Endothelial cell of umbilical vein (primary cell): ENCODE data around the gene FBXO3. TPM values are rescaled to one million over a fixed set of nuclear protein-coding genes. Genes with fewer than 3 reads are reported as not detected.

Experiments used
- BruUV-seq: library from RNA; stranded (reverse); fragments of 400-500 nt; replicated peaks from 2 replicates; lab custom pipeline; 2021; lab: Mats Ljungman, UMichigan
- CTCF ChIA-PET: fragments of 300-600, 350-600 bp; sonication (Branson Sonifier 250); formaldehyde crosslinking; loops from one replicate; lab custom pipeline; 2021; ENCODE audit warnings: antibody characterized with exemption, inconsistent platforms; lab: Charles Lee
- POLR2A ChIA-PET: fragments of 300-600, 350-600 bp; sonication (Branson Sonifier 250); formaldehyde crosslinking; loops from one replicate; lab custom pipeline; 2021; ENCODE audit warnings: antibody characterized with exemption, inconsistent platforms; lab: Charles Lee
- DNase-seq: peaks from one replicate; pipeline ENCODE4 v3.0.0-alpha.2; 2011; ENCODE audit warnings: low read depth, low spot score
- FAIRE-seq: peaks from 2 replicates; lab custom pipeline; 2011; peaks lifted over from hg19 to GRCh38; lab: Jason Lieb, UNC
- H2AFZ ChIP-seq: 2 replicates; pipeline ENCODE4 v1.6.0; 2012; ENCODE audit warnings: low read depth, low read length, control low read depth, inconsistent platforms
- H3K27ac ChIP-seq: 2 replicates; pipeline ENCODE4 v1.5.1; 2011; ENCODE audit warnings: low read depth, mild to moderate bottlenecking, control low read depth, low read length, moderate library complexity; ENCODE audit not compliant: insufficient read depth
- H3K27me3 ChIP-seq, 2 experiments: 2 replicates each; pipeline versions ENCODE4 v1.6.0 to v1.6.1; 2011; ENCODE audit warnings: low read length in 2 of 2, mixed read lengths in 1 of 2; ENCODE audit not compliant: control insufficient read depth in 2 of 2, insufficient read depth in 2 of 2
- H3K36me3 ChIP-seq, 2 experiments: 2 replicates in 1 of 2; 3 replicates in 1 of 2; pipeline ENCODE4 v1.5.1; 2011; ENCODE audit warnings: low read length in 2 of 2, mild to moderate bottlenecking in 1 of 2, moderate library complexity in 1 of 2; ENCODE audit not compliant: control insufficient read depth in 2 of 2, insufficient read depth in 2 of 2; ENCODE audit errors: extremely low read depth in 1 of 2
- H3K4me1 ChIP-seq: 3 replicates; pipeline ENCODE4 v1.5.1; 2011; ENCODE audit warnings: mild to moderate bottlenecking, low read length; ENCODE audit not compliant: control insufficient read depth, insufficient read depth; ENCODE audit errors: extremely low read depth
- H3K4me2 ChIP-seq: 2 replicates; pipeline ENCODE4 v1.6.1; 2011; ENCODE audit warnings: low read length, control low read depth, mixed read lengths; ENCODE audit not compliant: insufficient read depth
- H3K4me3 ChIP-seq, 3 experiments: fragments of 200-600 bp in 1 of 3; sonication (generic), shearing (Covaris generic) in 1 of 3; replicated peaks in 1 of 3; 2 replicates each; pipeline ENCODE4 v1.5.1; 2011 to 2016; ENCODE audit warnings: control low read depth in 3 of 3, low read length in 3 of 3, mild to moderate bottlenecking in 2 of 3, inconsistent platforms in 1 of 3, low read depth in 1 of 3, moderate library complexity in 1 of 3; ENCODE audit not compliant: insufficient read depth in 1 of 3
- H3K79me2 ChIP-seq: 2 replicates; pipeline ENCODE4 v1.6.0; 2012; ENCODE audit warnings: low read length, inconsistent platforms; ENCODE audit not compliant: control insufficient read depth, insufficient read depth
- H3K9ac ChIP-seq: replicated peaks from 2 replicates; pipeline ENCODE3; 2011; ENCODE audit warnings: low read length, control low read depth; ENCODE audit not compliant: insufficient read depth; ENCODE audit errors: extremely low read depth
- H3K9me1 ChIP-seq: replicated peaks from 3 replicates; pipeline ENCODE4 v1.6.0; 2011; ENCODE audit warnings: mild to moderate bottlenecking, low read length; ENCODE audit not compliant: control insufficient read depth, insufficient read depth; ENCODE audit errors: extremely low read depth
- H3K9me3 ChIP-seq: replicated peaks from 2 replicates; pipeline ENCODE4 v1.5.1; 2012; ENCODE audit warnings: low read length, inconsistent platforms; ENCODE audit not compliant: control insufficient read depth, insufficient read depth
- H4K20me1 ChIP-seq: replicated peaks from 2 replicates; pipeline ENCODE3; 2011; ENCODE audit warnings: mild to moderate bottlenecking, low read length; ENCODE audit not compliant: control insufficient read depth, insufficient read depth; ENCODE audit errors: extremely low read depth
- EZH2 ChIP-seq: IDR thresholded peaks from 2 replicates; pipeline ENCODE4 v1.6.1; 2012; ENCODE audit warnings: borderline replicate concordance, low read depth, mild to moderate bottlenecking, moderate library complexity, low read length, inconsistent platforms; ENCODE audit not compliant: severe bottlenecking
- FOS ChIP-seq: IDR thresholded peaks from 2 replicates; pipeline ENCODE4 v1.6.1; 2011; ENCODE audit warnings: mild to moderate bottlenecking, low read length, moderate library complexity, borderline replicate concordance; ENCODE audit not compliant: insufficient read depth
- GATA2 ChIP-seq: IDR thresholded peaks from 2 replicates; pipeline ENCODE4 v1.7.0; 2011; ENCODE audit warnings: low read depth, mild to moderate bottlenecking, moderate library complexity, mixed read lengths, low read length; ENCODE audit not compliant: insufficient read length, insufficient read depth
- JUN ChIP-seq: IDR thresholded peaks from 2 replicates; pipeline ENCODE4 v1.6.1; 2011; ENCODE audit warnings: borderline replicate concordance, low read depth; ENCODE audit not compliant: insufficient read length, insufficient read depth
- MAX ChIP-seq: IDR thresholded peaks from 2 replicates; pipeline ENCODE4 v1.6.1; 2011; ENCODE audit not compliant: insufficient read depth, insufficient read length
- POLR2A ChIP-seq: IDR thresholded peaks from 2 replicates; pipeline ENCODE4 v1.6.1; 2012; ENCODE audit warnings: low read depth, mild to moderate bottlenecking, control low read depth, low read length
- POLR2AphosphoS5 ChIP-seq: IDR thresholded peaks from 2 replicates; pipeline ENCODE4 v1.6.1; 2012; ENCODE audit warnings: low read depth, mild to moderate bottlenecking, control low read depth, low read length, moderate library complexity; ENCODE audit not compliant: insufficient read depth
- dilution Hi-C: fragments of 300-500 bp; cut with MboI; formaldehyde crosslinking; loops from one replicate; pipeline ENCODE4 v1.15.0; 2019; ENCODE audit warnings: low sequenced_read_pairs; ENCODE audit not compliant: extremely low pct_ligation_motif_present
- intact Hi-C: fragments of 100-400 bp; cut with micrococcal nuclease; formaldehyde crosslinking; loops from one replicate; pipeline ENCODE4 v1.10.0; 2022
- polyA plus RNA-seq, 4 experiments: library from polyadenylated mRNA; depleted of rRNA in 3 of 4; stranded (reverse) in 3 of 4; unstranded in 1 of 4; fragments of >200 nt; gene quantifications; 2 replicates each; pipeline versions ENCODE4 v1.2.1 to v1.2.3, GENCODE V29; 2011 to 2012; ENCODE audit warnings: missing spikeins in 1 of 4
- total RNA-seq: library from RNA; stranded (reverse); gene quantifications from 2 replicates; pipeline ENCODE4 v1.2.3, GENCODE V29; 2021
- TF ChIP-seq, protein P1 (sequence below), 2 donors: IDR thresholded peaks; 1 replicate in 1 of 2; 2 replicates in 1 of 2; pipeline ENCODE4 v1.5.1; 2011; ENCODE audit warnings: low read length in 2 of 2, mild to moderate bottlenecking in 2 of 2, moderate library complexity in 2 of 2, control low read depth in 1 of 2, inconsistent platforms in 1 of 2, low read depth in 1 of 2; ENCODE audit not compliant: insufficient read depth in 1 of 2; ENCODE audit errors: extremely low read depth in 1 of 2

FBXO3 gene
- total and polyA plus RNA-seq, 2 donors (not counting 3 experiments of a cell fraction or from before 2014, with no cell fraction given): 18.0 to 23.1 TPM

- CTCF ChIA-PET: no interaction called here
- DNase-seq (no peak), FAIRE-seq (no peak)
- H3K79me2 ChIP-seq: no peaks in the 10 kb centered on the region
- no TSS peak for BruUV-seq
- peaks cover 40 to 56% of the 10 kb centered on the region in 2 experiments for H3K27me3 ChIP-seq
- H3K9me3 ChIP-seq: no peaks in the 10 kb centered on the region
- H3K4me1 ChIP-seq: peaks cover 7% of the 10 kb centered on the region
- POLR2A ChIA-PET: no interaction called here
- dilution Hi-C loops (no loop called here), intact Hi-C loops (no loop called here)
- H3K9me1 ChIP-seq: no peaks in the 10 kb centered on the region
- no peak overlapping the region for H2AFZ ChIP-seq
- no peak overlapping the region for H3K9ac ChIP-seq
- no peaks in the 10 kb centered on the region for H4K20me1 ChIP-seq
- no peaks in the 10 kb centered on the region for H3K36me3 ChIP-seq
- H3K4me2 ChIP-seq: no peak overlapping the region
- TF ChIP-seq MAX (no peak), EZH2 (peak; percentile 5), JUN (no peak)
- TF ChIP-seq, protein P1, sequence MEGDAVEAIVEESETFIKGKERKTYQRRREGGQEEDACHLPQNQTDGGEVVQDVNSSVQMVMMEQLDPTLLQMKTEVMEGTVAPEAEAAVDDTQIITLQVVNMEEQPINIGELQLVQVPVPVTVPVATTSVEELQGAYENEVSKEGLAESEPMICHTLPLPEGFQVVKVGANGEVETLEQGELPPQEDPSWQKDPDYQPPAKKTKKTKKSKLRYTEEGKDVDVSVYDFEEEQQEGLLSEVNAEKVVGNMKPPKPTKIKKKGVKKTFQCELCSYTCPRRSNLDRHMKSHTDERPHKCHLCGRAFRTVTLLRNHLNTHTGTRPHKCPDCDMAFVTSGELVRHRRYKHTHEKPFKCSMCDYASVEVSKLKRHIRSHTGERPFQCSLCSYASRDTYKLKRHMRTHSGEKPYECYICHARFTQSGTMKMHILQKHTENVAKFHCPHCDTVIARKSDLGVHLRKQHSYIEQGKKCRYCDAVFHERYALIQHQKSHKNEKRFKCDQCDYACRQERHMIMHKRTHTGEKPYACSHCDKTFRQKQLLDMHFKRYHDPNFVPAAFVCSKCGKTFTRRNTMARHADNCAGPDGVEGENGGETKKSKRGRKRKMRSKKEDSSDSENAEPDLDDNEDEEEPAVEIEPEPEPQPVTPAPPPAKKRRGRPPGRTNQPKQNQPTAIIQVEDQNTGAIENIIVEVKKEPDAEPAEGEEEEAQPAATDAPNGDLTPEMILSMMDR (IDR thresholded peaks at IDR 0.05; ENCODE audit: extremely low read depth in 1 of 2, insufficient read depth in 1 of 2, low read depth in 1 of 2, low read length in 2 of 2): no peak
- no peak overlapping the region for H3K27ac ChIP-seq
- no peak overlapping the region for H3K4me3 ChIP-seq
These were observed 4.4 kb upstream of the FBXO3 start for GRCh38 chr11:33778675-33779074.

DNA sequence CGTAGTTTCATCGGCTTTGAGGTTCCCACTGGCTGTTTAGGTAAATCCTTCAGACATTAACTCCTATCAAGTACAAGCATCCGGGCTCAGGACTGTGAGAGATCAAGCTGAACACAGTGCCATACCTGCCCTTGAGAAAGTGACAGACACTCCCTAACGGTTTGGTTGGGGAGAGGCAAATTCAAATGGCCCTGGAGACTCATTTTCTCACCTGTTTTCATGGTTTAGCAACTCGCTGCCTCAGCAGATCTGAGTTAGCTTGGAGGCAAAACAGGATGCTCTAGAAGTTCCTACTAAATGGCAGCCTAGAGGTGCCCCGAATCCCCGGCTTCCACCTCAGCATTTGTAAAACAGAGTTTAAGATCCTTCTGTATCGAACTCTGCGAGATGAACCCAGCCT, 3.6 kb upstream of the FBXO3 start:
- Histone ChIP-seq H3K79me2 (peaks cover 3% of the 10 kb centered on the region), H4K20me1 (no peaks in the 10 kb centered on the region), H3K9me3 (no peaks in the 10 kb centered on the region), H2AFZ (no peak overlapping the region), H3K27me3 (peaks cover 36 to 50% of the 10 kb centered on the region in 2 experiments), H3K9ac (no peak overlapping the region), H3K4me1 (peaks cover 12% of the 10 kb centered on the region), H3K4me3 (no peak overlapping the region), H3K9me1 (no peaks in the 10 kb centered on the region), H3K36me3 (no peaks in the 10 kb centered on the region), H3K27ac (no peak overlapping the region), H3K4me2 (no peak overlapping the region)
- intact Hi-C loops (no loop called here), dilution Hi-C loops (no loop called here)
- ChIA-PET CTCF (interaction anchor here (0.8 kb wide), 1 partner anchor 36 kb away, joined by 4 read pairs; no protein-coding TSS in a partner anchor), POLR2A (interaction anchor here (0.7 kb wide), 2 partner anchors 76 to 430 kb away, joined by 3 to 6 read pairs; no protein-coding TSS in a partner anchor)
- DNase-seq (no peak), FAIRE-seq (no peak)
- no TSS peak for BruUV-seq
- no peak for TF ChIP-seq POLR2AphosphoS5
- no peak for TF ChIP-seq GATA2
- no peak for TF ChIP-seq MAX
- TF ChIP-seq EZH2: no peak
- no peak for TF ChIP-seq POLR2A
- no peak for TF ChIP-seq FOS
- TF ChIP-seq, protein P1 (IDR thresholded peaks at IDR 0.05; ENCODE audit: extremely low read depth in 1 of 2, insufficient read depth in 1 of 2, low read depth in 1 of 2, low read length in 2 of 2): no peak
